ENCODE measurements around the gene ZMYND11. TPM values are rescaled to one million over a fixed set of nuclear protein-coding genes. Genes with fewer than 3 reads are reported as not detected.

The ZMYND11 gene
- total and polyA plus RNA-seq, 2 experiments from 2014 or later: 31.5 to 70.2 TPM

- Histone ChIP-seq H3K27me3 (no peaks in the 10 kb centered on the region), H3K9me2 (replicated peaks; ENCODE audit: insufficient read depth) (no peaks in the 10 kb centered on the region), H3K4me3 (no peak overlapping the region), H3K36me3 (replicated peaks; ENCODE audit: insufficient read depth, low read depth) (no peaks in the 10 kb centered on the region), H3K27ac (no peak overlapping the region), H3K9me3 (ENCODE audit: low read depth) (no peaks in the 10 kb centered on the region), H4K20me1 (ENCODE audit: insufficient read depth, poor library complexity, severe bottlenecking) (no peaks in the 10 kb centered on the region), H2AFZ (no peak overlapping the region), H3K4me2 (no peak overlapping the region), H3K79me2 (no peaks in the 10 kb centered on the region), H3K4me1 (ENCODE audit: insufficient read depth) (no peaks in the 10 kb centered on the region)
- DNase-seq (ENCODE audit: low spot score): no peak
- TF ChIP-seq EZH2phosphoT487 (IDR thresholded peaks at IDR 0.05; ENCODE audit: low read depth, severe bottlenecking, unreplicated experiment): no peak
- TF ChIP-seq CTCF (IDR thresholded peaks at IDR 0.05; ENCODE audit: poor library complexity): no peak
- TF ChIP-seq EZH2 (IDR thresholded peaks at IDR 0.05; ENCODE audit: borderline replicate concordance): no peak
- WGBS (ENCODE audit: low lambda C conversion rate, missing lambda C conversion rate): 95% methylated on average over 7 of the region's 7 CpGs
These were observed 148.7 kb downstream of the ZMYND11 start for GRCh38 chr10:283916-284356.

GRCh38 chr10:285216-285615 is 150.0 kb downstream of the ZMYND11 start:
- H3K9me3 ChIP-seq (ENCODE audit: low read depth): no peaks in the 10 kb centered on the region
- no peaks in the 10 kb centered on the region for H4K20me1 ChIP-seq (ENCODE audit: insufficient read depth, poor library complexity, severe bottlenecking)
- no peak overlapping the region for H3K4me3 ChIP-seq
- H3K4me2 ChIP-seq: no peak overlapping the region
- no peaks in the 10 kb centered on the region for H3K36me3 ChIP-seq (replicated peaks; ENCODE audit: insufficient read depth, low read depth)
- no peaks in the 10 kb centered on the region for H3K4me1 ChIP-seq (ENCODE audit: insufficient read depth)
- no peak for DNase-seq (ENCODE audit: low spot score)
- H3K27ac ChIP-seq: no peak overlapping the region
- no peak overlapping the region for H2AFZ ChIP-seq
- no peaks in the 10 kb centered on the region for H3K79me2 ChIP-seq
- H3K27me3 ChIP-seq: no peaks in the 10 kb centered on the region
- H3K9me2 ChIP-seq (replicated peaks; ENCODE audit: insufficient read depth): no peaks in the 10 kb centered on the region
- 91% methylated on average over 14 of the region's 15 CpGs for WGBS (ENCODE audit: low lambda C conversion rate, missing lambda C conversion rate)
- TF ChIP-seq CTCF (IDR thresholded peaks at IDR 0.05; ENCODE audit: poor library complexity): no peak
- TF ChIP-seq EZH2 (IDR thresholded peaks at IDR 0.05; ENCODE audit: borderline replicate concordance): no peak
- TF ChIP-seq EZH2phosphoT487 (IDR thresholded peaks at IDR 0.05; ENCODE audit: low read depth, severe bottlenecking, unreplicated experiment): no peak

- H3K4me2 ChIP-seq: no peak overlapping the region
- 74% methylated on average over 4 of the region's 4 CpGs for WGBS (ENCODE audit: low lambda C conversion rate, missing lambda C conversion rate)
- H3K36me3 ChIP-seq (replicated peaks; ENCODE audit: insufficient read depth, low read depth): no peaks in the 10 kb centered on the region
- H3K79me2 ChIP-seq: no peaks in the 10 kb centered on the region
- no peak overlapping the region for H3K4me3 ChIP-seq
- H3K27ac ChIP-seq: no peak overlapping the region
- no peaks in the 10 kb centered on the region for H3K9me3 ChIP-seq (ENCODE audit: low read depth)
- no peak for TF ChIP-seq EZH2phosphoT487 (IDR thresholded peaks at IDR 0.05; ENCODE audit: low read depth, severe bottlenecking, unreplicated experiment)
- TF ChIP-seq CTCF (IDR thresholded peaks at IDR 0.05; ENCODE audit: poor library complexity): no peak
- TF ChIP-seq EZH2 (IDR thresholded peaks at IDR 0.05; ENCODE audit: borderline replicate concordance): no peak
- H3K9me2 ChIP-seq (replicated peaks; ENCODE audit: insufficient read depth): no peaks in the 10 kb centered on the region
- DNase-seq (ENCODE audit: low spot score): no peak
- no peaks in the 10 kb centered on the region for H4K20me1 ChIP-seq (ENCODE audit: insufficient read depth, poor library complexity, severe bottlenecking)
- no peaks in the 10 kb centered on the region for H3K4me1 ChIP-seq (ENCODE audit: insufficient read depth)
- no peak overlapping the region for H2AFZ ChIP-seq
- no peaks in the 10 kb centered on the region for H3K27me3 ChIP-seq
These were observed 151.9 kb downstream of the ZMYND11 start for GRCh38 chr10:287026-287709.

All from hepatocyte (in vitro differentiated cells).